ENCODE results near the gene PEAK1. TPM values are rescaled to one million over a fixed set of nuclear protein-coding genes. Genes with fewer than 3 reads are reported as not detected.

Gene PEAK1
- total RNA-seq, 2 experiments from 2014 or later, result 9.2 to 11.0 TPM

DNA sequence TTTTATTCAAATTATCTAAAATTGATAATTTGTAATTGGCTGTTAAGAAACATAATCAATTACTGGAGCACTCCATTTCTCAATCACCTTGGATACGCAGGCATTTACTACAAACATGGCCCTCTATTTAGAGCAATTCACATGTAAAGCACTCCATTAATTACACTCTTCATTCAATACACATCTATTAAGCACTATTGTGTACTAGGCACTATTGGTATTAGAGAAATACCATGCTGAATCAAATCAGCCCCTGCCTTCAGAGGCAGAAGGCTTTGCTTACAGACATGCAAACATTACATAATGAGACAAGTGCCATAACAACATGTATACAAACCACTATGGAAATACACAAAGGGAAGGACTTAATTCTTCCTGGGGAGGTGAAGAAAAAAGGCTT is 69.1 kb downstream of the PEAK1 start:
- no peak overlapping the region for H3K27ac Mint-ChIP-seq
- H3K9me3 ChIP-seq (ENCODE audit: control insufficient read depth in 1 of 2, insufficient read depth in 1 of 2, low read length in 2 of 2), result no peaks in the 10 kb centered on the region
- H3K27me3 ChIP-seq (ENCODE audit: control insufficient read depth in 1 of 2, insufficient read depth in 2 of 2, low read length in 2 of 2), result no peaks in the 10 kb centered on the region
- DNase-seq, result no peak
- H3K27ac ChIP-seq (ENCODE audit: low read depth in 1 of 2, low read length in 2 of 2), result no peak overlapping the region
- CTCF ChIA-PET, result no interaction called here
- no peak for ATAC-seq (ENCODE audit: poor library complexity)
- intact Hi-C loops (cut with DNase I, micrococcal nuclease), result no loop called here
- POLR2A ChIA-PET, result no interaction called here
- no peaks in the 10 kb centered on the region for H3K9me3 Mint-ChIP-seq
- no peak overlapping the region for H3K4me3 Mint-ChIP-seq
- H3K36me3 ChIP-seq (ENCODE audit: insufficient read depth, low read length), result no peaks in the 10 kb centered on the region
- TF ChIP-seq, protein P1, sequence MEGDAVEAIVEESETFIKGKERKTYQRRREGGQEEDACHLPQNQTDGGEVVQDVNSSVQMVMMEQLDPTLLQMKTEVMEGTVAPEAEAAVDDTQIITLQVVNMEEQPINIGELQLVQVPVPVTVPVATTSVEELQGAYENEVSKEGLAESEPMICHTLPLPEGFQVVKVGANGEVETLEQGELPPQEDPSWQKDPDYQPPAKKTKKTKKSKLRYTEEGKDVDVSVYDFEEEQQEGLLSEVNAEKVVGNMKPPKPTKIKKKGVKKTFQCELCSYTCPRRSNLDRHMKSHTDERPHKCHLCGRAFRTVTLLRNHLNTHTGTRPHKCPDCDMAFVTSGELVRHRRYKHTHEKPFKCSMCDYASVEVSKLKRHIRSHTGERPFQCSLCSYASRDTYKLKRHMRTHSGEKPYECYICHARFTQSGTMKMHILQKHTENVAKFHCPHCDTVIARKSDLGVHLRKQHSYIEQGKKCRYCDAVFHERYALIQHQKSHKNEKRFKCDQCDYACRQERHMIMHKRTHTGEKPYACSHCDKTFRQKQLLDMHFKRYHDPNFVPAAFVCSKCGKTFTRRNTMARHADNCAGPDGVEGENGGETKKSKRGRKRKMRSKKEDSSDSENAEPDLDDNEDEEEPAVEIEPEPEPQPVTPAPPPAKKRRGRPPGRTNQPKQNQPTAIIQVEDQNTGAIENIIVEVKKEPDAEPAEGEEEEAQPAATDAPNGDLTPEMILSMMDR (IDR thresholded peaks at IDR 0.05), result no peak
- H3K4me1 Mint-ChIP-seq (ENCODE audit: low read depth), result no peaks in the 10 kb centered on the region
- H3K36me3 Mint-ChIP-seq (ENCODE audit: low read depth), result no peaks in the 10 kb centered on the region
- no peak overlapping the region for H3K4me3 ChIP-seq (ENCODE audit: low read length)
- no peaks in the 10 kb centered on the region for H3K27me3 Mint-ChIP-seq
- H3K4me1 ChIP-seq (ENCODE audit: insufficient read depth, low read length), result no peaks in the 10 kb centered on the region

DNA sequence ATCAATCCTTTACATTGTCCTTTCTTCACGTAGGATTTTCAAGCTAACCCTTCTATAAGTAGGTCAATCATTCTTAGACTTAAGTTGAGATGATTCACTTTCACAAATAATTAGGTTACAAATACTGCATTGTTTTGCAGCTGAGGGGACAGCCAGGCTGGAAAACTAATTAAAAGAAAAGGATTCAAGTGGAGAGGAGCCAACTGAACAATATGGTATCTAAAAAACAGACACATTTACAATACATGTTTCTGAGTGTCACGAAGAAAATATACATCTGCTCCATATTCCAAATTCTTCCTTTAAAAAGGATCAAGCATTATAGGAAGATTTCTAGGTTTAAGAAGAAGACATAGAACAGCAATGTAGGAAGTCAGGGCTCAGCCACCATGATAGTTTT is 70.2 kb downstream of the PEAK1 start:
- intact Hi-C loops (cut with DNase I, micrococcal nuclease), result no loop called here
- peaks cover 8% of the 10 kb centered on the region for H3K36me3 Mint-ChIP-seq (ENCODE audit: low read depth)
- Histone ChIP-seq H3K36me3 (ENCODE audit: insufficient read depth, low read length) (no peaks in the 10 kb centered on the region), H3K4me1 (ENCODE audit: insufficient read depth, low read length) (no peaks in the 10 kb centered on the region), H3K27ac (ENCODE audit: low read depth in 1 of 2, low read length in 2 of 2) (no peak overlapping the region), H3K4me3 (ENCODE audit: low read length) (no peak overlapping the region), H3K9me3 (ENCODE audit: control insufficient read depth in 1 of 2, insufficient read depth in 1 of 2, low read length in 2 of 2) (no peaks in the 10 kb centered on the region), H3K27me3 (ENCODE audit: control insufficient read depth in 1 of 2, insufficient read depth in 2 of 2, low read length in 2 of 2) (no peaks in the 10 kb centered on the region)
- ATAC-seq (ENCODE audit: poor library complexity), result no peak
- CTCF ChIA-PET, result no interaction called here
- no peak for DNase-seq
- H3K9me3 Mint-ChIP-seq, result no peaks in the 10 kb centered on the region
- H3K27me3 Mint-ChIP-seq, result no peaks in the 10 kb centered on the region
- H3K4me3 Mint-ChIP-seq, result no peak overlapping the region
- H3K27ac Mint-ChIP-seq, result no peak overlapping the region
- no peaks in the 10 kb centered on the region for H3K4me1 Mint-ChIP-seq (ENCODE audit: low read depth)
- POLR2A ChIA-PET, result no interaction called here
- TF ChIP-seq, protein P1 (IDR thresholded peaks at IDR 0.05), result no peak

DNA sequence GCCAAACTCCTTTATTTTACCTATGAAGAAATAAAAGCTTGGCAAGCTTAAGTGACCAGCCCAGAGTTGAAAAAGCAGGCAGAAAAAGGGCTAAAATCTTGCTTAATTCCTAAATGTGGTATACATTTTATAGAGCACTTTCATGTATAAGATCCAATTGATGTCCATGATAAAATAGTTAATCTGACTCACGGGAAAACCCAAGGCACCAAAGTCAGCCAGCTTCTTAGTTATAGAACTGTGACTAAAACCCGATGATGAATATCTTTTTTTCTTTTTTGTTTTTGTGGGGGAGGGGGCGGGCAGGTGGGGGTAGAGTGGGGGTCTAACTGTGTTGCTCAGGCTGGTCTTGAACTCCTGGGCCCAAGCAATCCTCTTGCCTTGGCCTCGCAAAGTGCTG is 71.4 kb downstream of the PEAK1 start:
- no peak overlapping the region for H3K27ac ChIP-seq (ENCODE audit: low read depth in 1 of 2, low read length in 2 of 2)
- no peaks in the 10 kb centered on the region for H3K4me1 ChIP-seq (ENCODE audit: insufficient read depth, low read length)
- TF ChIP-seq, protein P1 (IDR thresholded peaks at IDR 0.05), result no peak
- no peaks in the 10 kb centered on the region for H3K9me3 ChIP-seq (ENCODE audit: control insufficient read depth in 1 of 2, insufficient read depth in 1 of 2, low read length in 2 of 2)
- no peak for DNase-seq
- Mint-ChIP-seq H3K27me3 (no peaks in the 10 kb centered on the region), H3K36me3 (ENCODE audit: low read depth) (peaks cover 8% of the 10 kb centered on the region), H3K9me3 (no peaks in the 10 kb centered on the region), H3K4me1 (ENCODE audit: low read depth) (no peaks in the 10 kb centered on the region), H3K27ac (no peak overlapping the region), H3K4me3 (no peak overlapping the region)
- ChIA-PET CTCF (no interaction called here), POLR2A (no interaction called here)
- H3K36me3 ChIP-seq (ENCODE audit: insufficient read depth, low read length), result no peaks in the 10 kb centered on the region
- H3K4me3 ChIP-seq (ENCODE audit: low read length), result no peak overlapping the region
- no peak for ATAC-seq (ENCODE audit: poor library complexity)
- intact Hi-C loops (cut with DNase I, micrococcal nuclease), result no loop called here
- no peaks in the 10 kb centered on the region for H3K27me3 ChIP-seq (ENCODE audit: control insufficient read depth in 1 of 2, insufficient read depth in 2 of 2, low read length in 2 of 2)

All from CD4-positive, alpha-beta T cell (primary cell).